Measurements from ENCODE around the gene MAP4K5. TPM values are rescaled to one million over a fixed set of nuclear protein-coding genes. Genes with fewer than 3 reads are reported as not detected.

The MAP4K5 gene
- total RNA-seq, 1 experiment from 2014 or later = 42.7 TPM

GRCh38 chr14:50541159-50541567 lies 8.8 kb upstream of the MAP4K5 start:
- Mint-ChIP-seq H3K4me1 (no peaks in the 10 kb centered on the region), H3K9me3 (peaks cover 16 to 20% of the 10 kb centered on the region in 2 experiments), H3K27me3 (ENCODE audit: low read depth) (no peaks in the 10 kb centered on the region; the same call in 1 of the 2 replicates), H3K36me3 (ENCODE audit: insufficient read depth in 1 of 3, low read depth in 3 of 3) (peaks cover 13 to 23% (median 20%) of the 10 kb centered on the region in 3 experiments), H3K4me3 (no peak overlapping the region), H3K27ac (no peak overlapping the region)
- H3K4me2 ChIP-seq (ENCODE audit: insufficient read depth, insufficient read length, low read length) = no peak overlapping the region
- H2BK20ac ChIP-seq (ENCODE audit: low read depth, low read length, poor library complexity, severe bottlenecking) = no peak overlapping the region
- H2AFZ ChIP-seq (ENCODE audit: low read length) = no peak overlapping the region
- H2AK5ac ChIP-seq (ENCODE audit: insufficient read length, low read length) = no peak overlapping the region
- H3K79me1 ChIP-seq (ENCODE audit: insufficient read depth, low read depth, low read length, poor library complexity, severe bottlenecking) = no peaks in the 10 kb centered on the region
- H3K9me3 ChIP-seq (ENCODE audit: control insufficient read depth, low read depth, low read length) = no peaks in the 10 kb centered on the region
- H3K4ac ChIP-seq (ENCODE audit: low read depth, low read length) = no peak overlapping the region
- no peaks in the 10 kb centered on the region for H3K4me1 ChIP-seq (ENCODE audit: insufficient read depth, low read length)
- no peak overlapping the region for H2BK5ac ChIP-seq (ENCODE audit: insufficient read length, low read length)
- no peak for TF ChIP-seq CTCF (conservative IDR thresholded peaks at IDR 0.05)
- H3K27ac ChIP-seq (ENCODE audit: insufficient read length, low read depth, low read length) = no peak overlapping the region
- no peak overlapping the region for H4K91ac ChIP-seq (ENCODE audit: insufficient read length, low read depth, low read length)
- no peak overlapping the region for H3K18ac ChIP-seq (ENCODE audit: insufficient read length, low read depth, low read length)
- H2BK15ac ChIP-seq (ENCODE audit: low read depth, low read length) = no peak overlapping the region
- no peaks in the 10 kb centered on the region; the same call in 1 of the 2 replicates for H3K27me3 ChIP-seq (ENCODE audit: insufficient read depth, low read length)
- H3K23me2 ChIP-seq (ENCODE audit: insufficient read length, low read depth, low read length, poor library complexity, severe bottlenecking) = no peaks in the 10 kb centered on the region
- no peak for DNase-seq
- no peak overlapping the region for H3K9ac ChIP-seq (ENCODE audit: extremely low read depth, insufficient read length, low read length)
- no peak overlapping the region for H3K56ac ChIP-seq (ENCODE audit: insufficient read length, low read depth, low read length)
- no peak overlapping the region for H4K8ac ChIP-seq (replicated peaks; ENCODE audit: insufficient read length, low read depth, low read length)
- no peak overlapping the region for H2BK12ac ChIP-seq (ENCODE audit: insufficient read length, low read depth, low read length)
- H3K14ac ChIP-seq (ENCODE audit: insufficient read depth, low read length) = no peak overlapping the region
- WGBS (ENCODE audit: extremely low coverage, insufficient read length, low lambda C conversion rate) = no CpG with 5 or more reads among the region's 1 CpG
- no peak overlapping the region for H4K5ac ChIP-seq (ENCODE audit: insufficient read length, low read depth, low read length)
- no peak overlapping the region for H3K23ac ChIP-seq (ENCODE audit: insufficient read length, low read depth, low read length)
- no peaks in the 10 kb centered on the region for H4K20me1 ChIP-seq (ENCODE audit: control insufficient read depth, insufficient read depth, insufficient read length)
- H3K79me2 ChIP-seq (ENCODE audit: insufficient read depth, low read length) = no peaks in the 10 kb centered on the region
- H2BK120ac ChIP-seq (ENCODE audit: low read depth, low read length, poor library complexity, severe bottlenecking) = no peak overlapping the region
- H3T11ph ChIP-seq (ENCODE audit: low read length) = no peak overlapping the region

All from H9 (cell line).